K562 (cell line): ENCODE results near the gene HSPB1. TPM values are rescaled to one million over a fixed set of nuclear protein-coding genes. Genes with fewer than 3 reads are reported as not detected.

ENCODE experiments used
- BHLHE40 ChIP-seq: IDR thresholded peaks from 2 replicates; pipeline ENCODE4 v1.6.1; 2011; ENCODE audit warnings: low read length, improper control_type of control experiment
- CLOCK ChIP-seq: fragments of 250-450 bp; sonication (Bioruptor Pico); IDR thresholded peaks from 2 replicates; pipeline ENCODE4 v1.4.0; 2020; ENCODE audit warnings: mild to moderate bottlenecking, moderate library complexity, borderline replicate concordance
- DEAF1 ChIP-seq: fragments of 450-650 bp; formaldehyde crosslinking; IDR thresholded peaks from 2 replicates; pipeline ENCODE4 v1.4.0; 2020; ENCODE audit warnings: mild to moderate bottlenecking, moderate library complexity
- HDGF ChIP-seq: fragments of 450-650 bp; IDR thresholded peaks from 2 replicates; pipeline ENCODE4 v1.6.1; 2016
- L3MBTL2 ChIP-seq: fragments of 450-650 bp; IDR thresholded peaks from 2 replicates; pipeline ENCODE4 v1.6.1; 2016; ENCODE audit warnings: mild to moderate bottlenecking, moderate library complexity
- MCM5 ChIP-seq: fragments of 450-650 bp; IDR thresholded peaks from 2 replicates; pipeline ENCODE4 v1.6.1; 2016; ENCODE audit warnings: low read depth
- NELFE ChIP-seq: IDR thresholded peaks from 2 replicates; pipeline ENCODE4 v1.6.1; 2011; ENCODE audit warnings: mild to moderate bottlenecking; ENCODE audit not compliant: insufficient read depth, insufficient read length
- POLR3G ChIP-seq: IDR thresholded peaks from 2 replicates; pipeline ENCODE4 v1.6.1; 2011; ENCODE audit not compliant: insufficient read length, insufficient replicate concordance; ENCODE audit errors: extremely low read depth
- PRDM10 ChIP-seq: fragments of 450-650 bp; IDR thresholded peaks from 2 replicates; pipeline ENCODE4 v1.6.1; 2018; ENCODE audit not compliant: partially characterized antibody
- THAP7 ChIP-seq: fragments of 250-450 bp; sonication (Bioruptor Pico); IDR thresholded peaks from 2 replicates; pipeline ENCODE4 v1.5.0; 2021
- WHSC1 ChIP-seq: IDR thresholded peaks from one replicate; pipeline ENCODE4 v1.6.1; 2012; ENCODE audit warnings: low read length, control low read depth, inconsistent platforms
- ZBED1 ChIP-seq: IDR thresholded peaks from 2 replicates; pipeline ENCODE4 v1.6.1; 2014
- ZNF280A ChIP-seq: fragments of 450-650 bp; IDR thresholded peaks from 2 replicates; pipeline ENCODE4 v1.6.1; 2018; ENCODE audit warnings: mild to moderate bottlenecking, low read depth; ENCODE audit not compliant: partially characterized antibody
- ZNF449 ChIP-seq: fragments of 250-450 bp; sonication (Bioruptor Pico); IDR thresholded peaks from 2 replicates; pipeline ENCODE4 v1.8.0; 2022; ENCODE audit warnings: moderate library complexity, mild to moderate bottlenecking, inconsistent platforms
- ZZZ3 ChIP-seq: fragments of 450-650 bp; IDR thresholded peaks from 2 replicates; pipeline ENCODE4 v1.6.1; 2016; ENCODE audit warnings: antibody characterized with exemption, mild to moderate bottlenecking, moderate library complexity
- polyA plus RNA-seq, 8 experiments: library from polyadenylated mRNA; depleted of rRNA in 4 of 8; stranded (reverse) in 5 of 8; unstranded in 3 of 8; fragments of >200 nt; fragmentation: Nextera tagmentation in 2 of 8; fragmentation: Illumina TruSeq in 1 of 8; extraction: Ambion mirVana in 2 of 8; extraction: Trizol in 1 of 8; gene quantifications; 2 replicates each; pipeline versions ENCODE4 v1.2.1 to v1.2.3, GENCODE V29; 2011 to 2014; ENCODE audit warnings: inconsistent platforms in 1 of 8, missing spikeins in 1 of 8
- total RNA-seq, 7 experiments: library from RNA; depleted of rRNA in 6 of 7; stranded (reverse); fragments of >200 nt in 6 of 7; fragmentation: Illumina TruSeq in 2 of 7; extraction: Trizol in 2 of 7; gene quantifications; 2 replicates each; pipeline versions ENCODE4 v1.2.1 to v1.2.3, GENCODE V29; 2011 to 2021; ENCODE audit warnings: low replicate concordance in 1 of 7

The HSPB1 gene
- total and polyA plus RNA-seq, 9 of the 15 experiments (the other 6 are each of a cell fraction or from before 2014, with no cell fraction given), result 27.1 to 522 (median 138) TPM

- TF ChIP-seq CLOCK (CRISPR knock-in tag) (no peak), ZZZ3 (no peak), ZBED1 (no peak), MCM5 (no peak), WHSC1 (no peak), BHLHE40 (no peak), DEAF1 (CRISPR knock-in tag) (no peak), ZNF280A (no peak), THAP7 (CRISPR knock-in tag) (0 out of 2 replicates have a peak, but pooled peaks have one; percentile 2), POLR3G (no peak), NELFE (no peak), L3MBTL2 (0 out of 2 replicates have a peak, but pooled peaks have one; percentile 12), ZNF449 (no peak), HDGF (no peak), PRDM10 (peak; percentile 69)
Observed at GRCh38 chr7:76318488-76319353, 16.2 kb downstream of the HSPB1 start (continued).
